ENCODE measurements around the gene CDK5R1. TPM values are rescaled to one million over a fixed set of nuclear protein-coding genes. Genes with fewer than 3 reads are reported as not detected.

Gene CDK5R1
- total RNA-seq, 1 donor from 2014 or later, result 1.8 TPM

GRCh38 chr17:32485261-32486110 is 1.3 kb upstream of the CDK5R1 start:
- peak overlapping the region; percentile 52 for H3K27ac Mint-ChIP-seq (ENCODE audit: unreplicated experiment)
- peaks cover 29% of the 10 kb centered on the region for H3K4me1 Mint-ChIP-seq (ENCODE audit: unreplicated experiment)
- TF ChIP-seq CTCF (IDR thresholded peaks at IDR 0.05), result no peak
- H3K36me3 Mint-ChIP-seq (ENCODE audit: unreplicated experiment), result peaks cover 14% of the 10 kb centered on the region
- peak overlapping the region; percentile 68 for H3K4me3 Mint-ChIP-seq (ENCODE audit: unreplicated experiment)
- no peaks in the 10 kb centered on the region for H3K27me3 Mint-ChIP-seq (ENCODE audit: unreplicated experiment)
- no peak for DNase-seq (ENCODE audit: extremely low spot score, unreplicated experiment)
- no peaks in the 10 kb centered on the region for H3K9me3 Mint-ChIP-seq (ENCODE audit: unreplicated experiment)

- no peak for TF ChIP-seq CTCF (IDR thresholded peaks at IDR 0.05)
- H3K4me1 Mint-ChIP-seq (ENCODE audit: unreplicated experiment), result peaks cover 29% of the 10 kb centered on the region
Measured at GRCh38 chr17:32486111-32486700, 587 bp upstream of the CDK5R1 start.

GRCh38 chr17:32487473-32488176 is 832 bp downstream of the CDK5R1 start:
- Mint-ChIP-seq H3K4me1 (ENCODE audit: unreplicated experiment) (peaks cover 29% of the 10 kb centered on the region), H3K9me3 (ENCODE audit: unreplicated experiment) (no peaks in the 10 kb centered on the region), H3K4me3 (ENCODE audit: unreplicated experiment) (peak overlapping the region; percentile 77), H3K27me3 (ENCODE audit: unreplicated experiment) (no peaks in the 10 kb centered on the region), H3K36me3 (ENCODE audit: unreplicated experiment) (no peaks in the 10 kb centered on the region), H3K27ac (ENCODE audit: unreplicated experiment) (no peak overlapping the region)
- DNase-seq (ENCODE audit: extremely low spot score, unreplicated experiment), result no peak
- peak; percentile 15 for TF ChIP-seq CTCF (IDR thresholded peaks at IDR 0.05)

More at GRCh38 chr17:32486111-32486700, 587 bp upstream of the CDK5R1 start:
- Mint-ChIP-seq H3K27ac (ENCODE audit: unreplicated experiment) (peak overlapping the region; percentile 52), H3K9me3 (ENCODE audit: unreplicated experiment) (no peaks in the 10 kb centered on the region), H3K4me3 (ENCODE audit: unreplicated experiment) (peak overlapping the region; percentile 68), H3K36me3 (ENCODE audit: unreplicated experiment) (peaks cover 8% of the 10 kb centered on the region), H3K27me3 (ENCODE audit: unreplicated experiment) (no peaks in the 10 kb centered on the region)
- no peak for DNase-seq (ENCODE audit: extremely low spot score, unreplicated experiment)

GRCh38 chr17:32488177-32488542 is 1.4 kb downstream of the CDK5R1 start:
- H3K36me3 Mint-ChIP-seq (ENCODE audit: unreplicated experiment), result no peaks in the 10 kb centered on the region

More at GRCh38 chr17:32488177-32488542, 1.4 kb downstream of the CDK5R1 start:
- Mint-ChIP-seq H3K9me3 (ENCODE audit: unreplicated experiment) (no peaks in the 10 kb centered on the region), H3K27me3 (ENCODE audit: unreplicated experiment) (no peaks in the 10 kb centered on the region), H3K27ac (ENCODE audit: unreplicated experiment) (no peak overlapping the region), H3K4me3 (ENCODE audit: unreplicated experiment) (peak overlapping the region; percentile 77), H3K4me1 (ENCODE audit: unreplicated experiment) (peaks cover 27% of the 10 kb centered on the region)
- no peak for TF ChIP-seq CTCF (IDR thresholded peaks at IDR 0.05)
- DNase-seq (ENCODE audit: extremely low spot score, unreplicated experiment), result no peak

All from osteocyte (in vitro differentiated cells).